GM12878 (cell line): ENCODE data around the gene SERPINE2. TPM values are rescaled to one million over a fixed set of nuclear protein-coding genes. Genes with fewer than 3 reads are reported as not detected.

Experiments used
- ATAC-seq: fragments of 200-7000 bp; cut with Tn5 transposase; 3 replicates; pipeline ENCODE4 v1.9.1; 2020; ENCODE audit warnings: mild to moderate bottlenecking, moderate library complexity
- BruUV-seq: library from RNA; stranded (reverse); fragments of 400-500 nt; replicated peaks from 2 replicates; lab custom pipeline; 2021; lab: Mats Ljungman, UMichigan
- CTCF ChIA-PET: fragments of 300-600 bp; sonication (Branson Sonifier 250); formaldehyde crosslinking; extraction: SDS; loops from one replicate; lab custom pipeline; 2021; ENCODE audit warnings: inconsistent platforms; lab: Yijun Ruan, JAX
- POLR2A ChIA-PET: fragments of 350-600 bp; formaldehyde crosslinking; extraction: SDS; loops from one replicate; lab custom pipeline; 2021; ENCODE audit warnings: inconsistent platforms; lab: Charles Lee
- RAD21 ChIA-PET: fragments of 300-600 bp; sonication (Branson Sonifier 250); formaldehyde crosslinking; loops from one replicate; lab custom pipeline; 2023; ENCODE audit warnings: antibody characterized with exemption; ENCODE audit not compliant: unreplicated experiment; lab: Charles Lee
- SMC1A ChIA-PET: fragments of 300-600 bp; sonication (Branson Sonifier 250); formaldehyde crosslinking; loops from one replicate; lab custom pipeline; 2023; ENCODE audit not compliant: unreplicated experiment, uncharacterized antibody; lab: Charles Lee
- DNase-seq: peaks from one replicate; pipeline ENCODE4 v3.0.0-alpha.2; 2011; ENCODE audit warnings: low read depth, low spot score
- FAIRE-seq: peaks from 3 replicates; lab custom pipeline; 2011; peaks lifted over from hg19 to GRCh38; lab: Jason Lieb, UNC
- H2AFZ ChIP-seq: 2 replicates; pipeline ENCODE4 v1.6.0; 2011; ENCODE audit warnings: low read depth, low read length, control low read depth; ENCODE audit not compliant: control insufficient read depth
- H3K27ac ChIP-seq: 2 replicates; pipeline ENCODE4 v1.5.1; 2011; ENCODE audit warnings: control low read depth; ENCODE audit not compliant: control insufficient read depth, insufficient read depth
- H3K27me3 ChIP-seq, 2 experiments: replicated peaks in 1 of 2; 2 replicates each; pipeline versions ENCODE4 v1.6.0 to v1.6.1; 2011; ENCODE audit warnings: low read length in 1 of 2; ENCODE audit not compliant: control insufficient read depth in 2 of 2, insufficient read depth in 2 of 2
- H3K36me3 ChIP-seq, 2 experiments: 2 replicates each; pipeline ENCODE4 v1.5.1; 2011; ENCODE audit warnings: low read length in 1 of 2; ENCODE audit not compliant: control insufficient read depth in 2 of 2, insufficient read depth in 2 of 2
- H3K4me1 ChIP-seq: 2 replicates; pipeline ENCODE4 v1.6.1; 2011; ENCODE audit warnings: mild to moderate bottlenecking, low read length, moderate library complexity, mixed read lengths; ENCODE audit not compliant: control insufficient read depth, insufficient read depth
- H3K4me2 ChIP-seq: 2 replicates; pipeline ENCODE4 v1.6.0; 2011; ENCODE audit warnings: control low read depth; ENCODE audit not compliant: control insufficient read depth, insufficient read depth
- H3K4me3 ChIP-seq: fragments of 200-600 bp; sonication (generic); 2 replicates; pipeline ENCODE4 v1.5.1; 2016
- H3K79me2 ChIP-seq: 2 replicates; pipeline ENCODE4 v1.6.0; 2011; ENCODE audit warnings: low read length; ENCODE audit not compliant: control insufficient read depth, insufficient read depth
- H3K9ac ChIP-seq: 2 replicates; pipeline ENCODE4 v1.8.0; 2011; ENCODE audit warnings: low read length, control low read depth, mixed read lengths; ENCODE audit not compliant: control insufficient read depth, insufficient read depth
- H3K9me3 ChIP-seq: replicated peaks from 3 replicates; pipeline ENCODE4 v1.5.1; 2011; ENCODE audit warnings: mild to moderate bottlenecking, low read length; ENCODE audit not compliant: control insufficient read depth, insufficient read depth
- H4K20me1 ChIP-seq: 2 replicates; pipeline ENCODE4 v1.6.0; 2011; ENCODE audit not compliant: control insufficient read depth, insufficient read depth
- ATF2 ChIP-seq: IDR thresholded peaks from 2 replicates; pipeline ENCODE4 v1.6.1; 2012; ENCODE audit warnings: low read length, inconsistent platforms
- BCL3 ChIP-seq: IDR thresholded peaks from 2 replicates; pipeline ENCODE4 v1.6.1; 2011; ENCODE audit warnings: borderline replicate concordance, low read depth, mild to moderate bottlenecking, moderate library complexity, low read length; ENCODE audit not compliant: insufficient read depth, poor library complexity, severe bottlenecking
- CREM ChIP-seq: IDR thresholded peaks from 2 replicates; pipeline ENCODE4 v1.6.1; 2014; ENCODE audit warnings: antibody characterized with exemption, low read depth
- EP300 ChIP-seq, 2 experiments: fragments of 150-350 bp in 1 of 2; IDR thresholded peaks; 2 replicates each; pipeline ENCODE4 v1.6.1; 2011 to 2012; ENCODE audit warnings: low read depth in 2 of 2, low read length in 2 of 2, borderline replicate concordance in 1 of 2, improper control_type of control experiment in 1 of 2, inconsistent platforms in 1 of 2; ENCODE audit not compliant: control insufficient read depth in 1 of 2
- FOXM1 ChIP-seq: IDR thresholded peaks from 2 replicates; pipeline ENCODE4 v1.6.1; 2012; ENCODE audit warnings: low read depth, mild to moderate bottlenecking, inconsistent platforms, low read length, moderate library complexity
- HDGF ChIP-seq: fragments of 450-650 bp; IDR thresholded peaks from 2 replicates; pipeline ENCODE4 v1.6.1; 2016; ENCODE audit warnings: antibody characterized with exemption
- LARP7 ChIP-seq: fragments of 450-650 bp; IDR thresholded peaks from 2 replicates; pipeline ENCODE4 v1.6.1; 2017; ENCODE audit warnings: mild to moderate bottlenecking
- MLLT1 ChIP-seq: fragments of 450-650 bp; IDR thresholded peaks from 2 replicates; pipeline ENCODE4 v1.6.1; 2016; ENCODE audit warnings: mild to moderate bottlenecking
- NFIC ChIP-seq: IDR thresholded peaks from 2 replicates; pipeline ENCODE4 v1.6.1; 2012; ENCODE audit warnings: low read depth, mild to moderate bottlenecking, inconsistent platforms, low read length, moderate library complexity
- RELB ChIP-seq: fragments of 450-650 bp; IDR thresholded peaks from 2 replicates; pipeline ENCODE4 v1.6.1; 2017; ENCODE audit warnings: low read depth, mild to moderate bottlenecking, moderate library complexity
- RFX5 ChIP-seq: IDR thresholded peaks from 2 replicates; pipeline ENCODE4 v1.6.1; 2011; ENCODE audit warnings: low read depth, low read length, improper control_type of control experiment
- TBL1XR1 ChIP-seq: IDR thresholded peaks from 2 replicates; pipeline ENCODE4 v1.6.1; 2012; ENCODE audit warnings: low read depth, low read length, improper control_type of control experiment
- TCF7 ChIP-seq: IDR thresholded peaks from 2 replicates; pipeline ENCODE4 v1.6.1; 2014; ENCODE audit warnings: antibody characterized with exemption, borderline replicate concordance
- ZNF24 ChIP-seq: fragments of 450-650 bp; IDR thresholded peaks from 2 replicates; pipeline ENCODE4 v1.6.1; 2017; ENCODE audit warnings: antibody characterized with exemption, mild to moderate bottlenecking
- ZZZ3 ChIP-seq: IDR thresholded peaks from 2 replicates; pipeline ENCODE4 v1.6.1; 2011; ENCODE audit warnings: low read depth; ENCODE audit not compliant: control insufficient read depth, insufficient read length
- WGBS: methylation state at CpG from one replicate; pipeline ENCODE4 v1.1.6; 2016; ENCODE audit warnings: low lambda C conversion rate; ENCODE audit not compliant: insufficient replicate concordance, insufficient coverage; ENCODE audit errors: missing lambda C conversion rate; 5-methylcytosine and 5-hydroxymethylcytosine counted together
- in situ Hi-C: fragments of 300-500 bp; cut with MboI; formaldehyde crosslinking; loops from 9 replicates; pipeline ENCODE4 v1.14.3; 2018; ENCODE audit warnings: mixed read lengths
- intact Hi-C: fragments of 100-400 bp; cut with micrococcal nuclease; formaldehyde crosslinking; loops from one replicate; pipeline ENCODE4 v1.14.2; 2022; ENCODE audit not compliant: unreplicated experiment
- polyA plus RNA-seq, 11 experiments: library from polyadenylated mRNA; depleted of rRNA in 4 of 11; unstranded in 6 of 11; stranded (reverse) in 5 of 11; fragments of >200 nt; fragmentation: Nextera tagmentation in 4 of 11; fragmentation: Illumina TruSeq in 1 of 11; extraction: Ambion mirVana in 4 of 11; extraction: Trizol in 1 of 11; gene quantifications; 1 replicate in 1 of 11; 2 replicates in 10 of 11; pipeline versions ENCODE4 v1.2.1 to v1.2.3, GENCODE V29; 2011 to 2016; ENCODE audit warnings: inconsistent platforms in 2 of 11, missing spikeins in 2 of 11, low read depth in 1 of 11
- total RNA-seq, 4 experiments: library from RNA; depleted of rRNA in 3 of 4; stranded (reverse); fragments of >200 nt in 3 of 4; fragmentation: Illumina TruSeq in 1 of 4; extraction: Trizol in 1 of 4; gene quantifications; 2 replicates each; pipeline versions ENCODE4 v1.2.1 to v1.2.3, GENCODE V29; 2013 to 2021

SERPINE2 gene
- total and polyA plus RNA-seq, 10 of the 15 experiments (the other 5 are each of a cell fraction or from before 2014, with no cell fraction given): 0.18 to 1.7 (median 0.39) TPM

- 35% methylated on average over 6 of the region's 6 CpGs for WGBS
- H3K4me1 ChIP-seq: peaks cover 7% of the 10 kb centered on the region; the same call in 1 of the 2 replicates
- TF ChIP-seq BCL3 (no peak), TBL1XR1 (no peak), RELB (no peak), LARP7 (no peak), CREM (no peak), HDGF (no peak), RFX5 (no peak), FOXM1 (no peak), ZZZ3 (no peak), MLLT1 (no peak), NFIC (no peak), TCF7 (no peak), EP300 (IDR thresholded peaks at IDR 0.05; ENCODE audit: borderline replicate concordance in 1 of 2, control insufficient read depth in 1 of 2, low read depth in 2 of 2, low read length in 2 of 2) (no peak), ZNF24 (no peak), ATF2 (no peak)
Measured at GRCh38 chr2:224042191-224042696, 3.2 kb upstream of the SERPINE2 start.

More at GRCh38 chr2:224042191-224042696, 3.2 kb upstream of the SERPINE2 start:
- no peak overlapping the region for H3K27ac ChIP-seq
- H3K27me3 ChIP-seq: peaks cover 19 to 34% of the 10 kb centered on the region in 2 experiments
- no peak for FAIRE-seq
- no peaks in the 10 kb centered on the region for H3K36me3 ChIP-seq
- 0 out of 2 replicates have a peak, but pooled peaks cover 1% of the 10 kb centered on the region for H4K20me1 ChIP-seq
- H2AFZ ChIP-seq: no peak overlapping the region
- no peak overlapping the region for H3K9ac ChIP-seq
- no peaks in the 10 kb centered on the region for H3K79me2 ChIP-seq
- H3K4me2 ChIP-seq: no peak overlapping the region
- H3K9me3 ChIP-seq: no peaks in the 10 kb centered on the region
- BruUV-seq: no TSS peak
- ChIA-PET RAD21 (no interaction called here), SMC1A (interaction anchor here (0.9 kb wide), 1 partner anchor 11 kb away, joined by 3 read pairs; no protein-coding TSS in a partner anchor), CTCF (no interaction called here), POLR2A (no interaction called here)
- intact Hi-C loops (no loop called here), in situ Hi-C loops (no loop called here)
- ATAC-seq: no peak
- no peak overlapping the region for H3K4me3 ChIP-seq
- DNase-seq: no peak
